Effector memory CD4-positive, alpha-beta T cell (primary cell): ENCODE results near the gene FBN2.

Experiments used
- DNase-seq, 3 donors: peaks; one replicate each; pipeline ENCODE4 v3.0.0-alpha.2; 2020
- H3K27ac ChIP-seq: 2 replicates; pipeline ENCODE4 v1.7.0; 2013; ENCODE audit warnings: mild to moderate bottlenecking, low read length, moderate library complexity; ENCODE audit not compliant: insufficient read depth, poor library complexity, severe bottlenecking
- H3K27me3 ChIP-seq: replicated peaks from 2 replicates; pipeline ENCODE4 v1.7.0; 2013; ENCODE audit warnings: mild to moderate bottlenecking, low read length; ENCODE audit not compliant: insufficient read depth, control insufficient read depth, poor library complexity, severe bottlenecking
- H3K36me3 ChIP-seq: 2 replicates; pipeline ENCODE4 v1.7.0; 2013; ENCODE audit warnings: mild to moderate bottlenecking, low read length, moderate library complexity; ENCODE audit not compliant: control insufficient read depth, insufficient read depth
- H3K4me1 ChIP-seq: 2 replicates; pipeline ENCODE4 v1.7.0; 2013; ENCODE audit warnings: low read length, mild to moderate bottlenecking; ENCODE audit not compliant: control insufficient read depth, insufficient read depth, poor library complexity, severe bottlenecking
- H3K4me3 ChIP-seq: 2 replicates; pipeline ENCODE4 v1.7.0; 2013; ENCODE audit warnings: low read length, low read depth, mild to moderate bottlenecking; ENCODE audit not compliant: insufficient read depth, poor library complexity, severe bottlenecking
- H3K9me3 ChIP-seq: 2 replicates; pipeline ENCODE4 v1.7.0; 2013; ENCODE audit warnings: mild to moderate bottlenecking, low read length, moderate library complexity; ENCODE audit not compliant: control insufficient read depth

Gene FBN2

DNA sequence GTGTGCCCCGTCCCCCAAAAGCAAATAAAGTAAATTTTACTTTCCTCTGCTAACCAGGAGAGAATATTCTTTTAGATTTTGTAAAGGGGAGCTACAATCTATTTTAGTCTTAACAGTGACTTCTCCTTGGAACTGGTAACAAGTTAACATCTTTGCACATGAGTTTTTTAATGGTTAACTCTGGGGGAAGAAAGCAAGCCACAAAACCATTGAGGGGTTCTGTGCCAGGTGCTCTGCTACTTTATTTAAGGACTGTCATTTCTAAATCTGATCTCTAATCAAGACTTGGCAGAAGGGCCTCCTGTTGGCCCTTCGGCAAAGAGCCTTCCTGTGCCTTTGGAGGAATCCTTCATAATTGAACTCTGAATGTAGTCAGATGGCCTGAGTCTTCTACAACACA, 301.0 kb downstream of the FBN2 start:
- no peak for DNase-seq
- H3K4me1 ChIP-seq, result no peaks in the 10 kb centered on the region
- no peaks in the 10 kb centered on the region for H3K27me3 ChIP-seq
- no peak overlapping the region for H3K4me3 ChIP-seq
- no peak overlapping the region for H3K27ac ChIP-seq
- H3K9me3 ChIP-seq, result no peaks in the 10 kb centered on the region
- no peaks in the 10 kb centered on the region for H3K36me3 ChIP-seq

- H3K36me3 ChIP-seq, result no peaks in the 10 kb centered on the region
- no peaks in the 10 kb centered on the region for H3K27me3 ChIP-seq
- no peaks in the 10 kb centered on the region for H3K9me3 ChIP-seq
- no peak overlapping the region for H3K4me3 ChIP-seq
- DNase-seq, result no peak
- no peaks in the 10 kb centered on the region for H3K4me1 ChIP-seq
- H3K27ac ChIP-seq, result no peak overlapping the region
Measured at GRCh38 chr5:128236334-128236733, 301.7 kb downstream of the FBN2 start.

- Histone ChIP-seq H3K4me1 (no peaks in the 10 kb centered on the region), H3K27me3 (no peaks in the 10 kb centered on the region), H3K27ac (no peak overlapping the region), H3K9me3 (no peaks in the 10 kb centered on the region), H3K4me3 (no peak overlapping the region), H3K36me3 (no peaks in the 10 kb centered on the region)
- no peak for DNase-seq
Measured at GRCh38 chr5:128234928-128235641, 303.0 kb downstream of the FBN2 start.

DNA sequence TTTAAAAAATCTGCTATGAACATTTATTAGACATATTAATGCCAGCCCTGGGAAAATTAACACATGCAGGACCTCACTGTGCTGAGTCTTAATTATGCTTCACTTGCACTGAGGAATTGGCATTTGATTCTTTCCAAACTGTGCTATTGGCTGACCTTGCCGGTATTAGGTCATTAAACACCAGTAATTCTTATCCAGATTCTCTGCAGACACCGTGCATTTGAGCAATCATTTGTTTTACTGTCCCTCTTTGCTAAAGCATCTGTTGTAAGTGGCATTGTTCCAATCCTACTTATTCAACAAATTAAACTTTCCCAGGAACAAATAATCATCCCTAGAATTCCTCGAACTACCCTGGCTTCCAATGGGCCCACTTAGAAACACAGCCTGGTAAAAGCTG, 309.5 kb downstream of the FBN2 start:
- Histone ChIP-seq H3K36me3 (no peaks in the 10 kb centered on the region), H3K27ac (no peak overlapping the region), H3K4me3 (no peak overlapping the region), H3K9me3 (no peaks in the 10 kb centered on the region), H3K27me3 (no peaks in the 10 kb centered on the region), H3K4me1 (no peaks in the 10 kb centered on the region)
- DNase-seq, result no peak

GRCh38 chr5:128228008-128228407, 310.0 kb downstream of the FBN2 start:
- Histone ChIP-seq H3K4me3 (no peak overlapping the region), H3K27me3 (no peaks in the 10 kb centered on the region), H3K27ac (no peak overlapping the region), H3K9me3 (no peaks in the 10 kb centered on the region), H3K4me1 (no peaks in the 10 kb centered on the region), H3K36me3 (no peaks in the 10 kb centered on the region)
- DNase-seq, result no peak

GRCh38 chr5:128225245-128226030, 312.6 kb downstream of the FBN2 start:
- H3K27ac ChIP-seq, result no peak overlapping the region
- H3K4me3 ChIP-seq, result no peak overlapping the region
- H3K4me1 ChIP-seq, result no peaks in the 10 kb centered on the region
- no peaks in the 10 kb centered on the region for H3K27me3 ChIP-seq
- no peak for DNase-seq
- no peaks in the 10 kb centered on the region for H3K36me3 ChIP-seq
- H3K9me3 ChIP-seq, result no peaks in the 10 kb centered on the region

GRCh38 chr5:128224336-128224735, 313.7 kb downstream of the FBN2 start:
- H3K9me3 ChIP-seq, result no peaks in the 10 kb centered on the region
- no peaks in the 10 kb centered on the region for H3K27me3 ChIP-seq
- H3K4me1 ChIP-seq, result no peaks in the 10 kb centered on the region
- H3K27ac ChIP-seq, result no peak overlapping the region
- no peak for DNase-seq
- H3K4me3 ChIP-seq, result no peak overlapping the region
- no peaks in the 10 kb centered on the region for H3K36me3 ChIP-seq

- Histone ChIP-seq H3K27ac (no peak overlapping the region), H3K4me1 (no peaks in the 10 kb centered on the region), H3K9me3 (no peaks in the 10 kb centered on the region), H3K4me3 (no peak overlapping the region), H3K27me3 (no peaks in the 10 kb centered on the region), H3K36me3 (no peaks in the 10 kb centered on the region)
- no peak for DNase-seq
Measured at GRCh38 chr5:128220841-128221240, 317.2 kb downstream of the FBN2 start.

- Histone ChIP-seq H3K27ac (no peak overlapping the region), H3K9me3 (no peaks in the 10 kb centered on the region), H3K27me3 (no peaks in the 10 kb centered on the region), H3K4me1 (no peaks in the 10 kb centered on the region), H3K36me3 (no peaks in the 10 kb centered on the region), H3K4me3 (no peak overlapping the region)
- DNase-seq, result no peak
Measured at GRCh38 chr5:128216860-128217531, 321.0 kb downstream of the FBN2 start.

- Histone ChIP-seq H3K9me3 (no peaks in the 10 kb centered on the region), H3K36me3 (no peaks in the 10 kb centered on the region), H3K4me3 (no peak overlapping the region), H3K4me1 (no peaks in the 10 kb centered on the region), H3K27ac (no peak overlapping the region), H3K27me3 (no peaks in the 10 kb centered on the region)
- no peak for DNase-seq
Measured at GRCh38 chr5:128216285-128216684, 321.8 kb downstream of the FBN2 start.
